SJCRH30 (cell line): Measurements from ENCODE around the gene GRAMD2B. TPM values are rescaled to one million over a fixed set of nuclear protein-coding genes. Genes with fewer than 3 reads are reported as not detected.
"Not testable (repeated sequence)": the region's sequence is repeated elsewhere in the genome, so short reads cannot be mapped to it uniquely, and the experiment has no call there.

Source experiments
- DNase-seq, 2 experiments: peaks; one replicate each; pipeline ENCODE4 v3.0.0-alpha.2; 2015 to 2020
- H3K27ac ChIP-seq: fragments of 250-450 bp; sonication (Bioruptor Pico); 2 replicates; pipeline ENCODE4 v1.5.1; 2020; ENCODE audit warnings: mild to moderate bottlenecking, moderate library complexity
- H3K27me3 ChIP-seq: fragments of 250-450 bp; sonication (Bioruptor Pico); 2 replicates; pipeline ENCODE4 v1.5.1; 2020; ENCODE audit warnings: mild to moderate bottlenecking, moderate library complexity
- H3K36me3 ChIP-seq: fragments of 250-450 bp; sonication (Bioruptor Pico); 2 replicates; pipeline ENCODE4 v1.5.1; 2020; ENCODE audit warnings: mild to moderate bottlenecking, moderate library complexity
- H3K4me1 ChIP-seq: fragments of 250-450 bp; sonication (Bioruptor Pico); 2 replicates; pipeline ENCODE4 v1.5.1; 2020; ENCODE audit warnings: mild to moderate bottlenecking, moderate library complexity
- H3K4me3 ChIP-seq: fragments of 250-450 bp; sonication (Bioruptor Pico); 2 replicates; pipeline ENCODE4 v1.5.1; 2020; ENCODE audit warnings: mild to moderate bottlenecking, moderate library complexity
- H3K9me3 ChIP-seq: fragments of 250-450 bp; sonication (Bioruptor Pico); replicated peaks from 2 replicates; pipeline ENCODE4 v1.5.1; 2020; ENCODE audit warnings: mild to moderate bottlenecking, moderate library complexity
- total RNA-seq: library from RNA; depleted of rRNA; stranded (reverse); fragments of >200 nt; shearing (Covaris generic); gene quantifications from 2 replicates; pipeline ENCODE4 v1.2.3, GENCODE V29; 2014

GRAMD2B gene
- total RNA-seq, 1 experiment from 2014 or later, result 14.3 TPM

DNA sequence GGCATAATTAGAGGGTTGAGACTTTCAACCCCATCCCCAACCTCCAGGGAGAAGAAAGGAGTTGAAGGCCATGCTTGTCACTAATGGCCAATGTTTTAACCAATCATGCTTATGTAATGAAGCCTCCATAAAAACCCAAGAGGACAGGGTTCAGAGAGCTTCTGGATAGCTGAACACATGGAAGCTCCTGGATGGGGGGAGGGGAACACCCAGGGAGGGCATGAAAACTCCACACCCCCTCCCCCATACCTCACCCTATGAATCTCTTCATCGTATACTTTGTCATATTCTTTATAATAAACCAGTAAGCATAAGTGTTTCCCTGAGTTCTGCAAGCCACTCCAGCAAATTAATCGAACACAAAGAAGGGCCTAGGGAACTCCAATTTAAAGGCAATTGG, 90.1 kb downstream of the GRAMD2B start:
- H3K4me1 ChIP-seq, result peaks cover 26% of the 10 kb centered on the region
- no peak overlapping the region for H3K27ac ChIP-seq
- no peaks in the 10 kb centered on the region for H3K36me3 ChIP-seq
- no peak overlapping the region for H3K4me3 ChIP-seq
- no peaks in the 10 kb centered on the region for H3K9me3 ChIP-seq
- DNase-seq, result no peak
- H3K27me3 ChIP-seq, result no peaks in the 10 kb centered on the region

- Histone ChIP-seq H3K27me3 (no peaks in the 10 kb centered on the region), H3K4me1 (peaks cover 22% of the 10 kb centered on the region), H3K36me3 (no peaks in the 10 kb centered on the region), H3K9me3 (no peaks in the 10 kb centered on the region), H3K4me3 (no peak overlapping the region), H3K27ac (no peak overlapping the region)
- DNase-seq, result no peak
Observed at GRCh38 chr5:126513703-126514102, 90.5 kb downstream of the GRAMD2B start.

DNA sequence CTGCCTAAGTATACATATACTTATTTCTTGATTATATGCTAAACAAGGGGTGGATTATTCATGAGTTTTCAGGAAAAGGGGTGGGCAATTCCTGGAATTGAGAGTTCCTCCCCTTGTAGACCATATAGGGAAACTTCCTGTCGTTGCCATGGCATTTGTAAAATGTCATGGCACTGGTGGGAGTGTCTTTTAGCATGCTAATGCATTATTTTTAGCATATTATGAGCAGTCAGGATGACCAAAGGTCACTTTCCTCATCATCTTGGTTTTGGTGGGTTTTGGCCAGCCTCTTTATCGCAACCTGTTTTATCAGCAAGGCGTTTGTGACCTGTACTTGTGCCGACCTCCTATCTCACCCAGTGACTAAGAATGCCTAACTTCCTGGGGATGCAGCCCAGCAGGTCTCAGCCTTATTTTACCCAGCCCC, 90.9 kb downstream of the GRAMD2B start:
- H3K4me3 ChIP-seq, result no peak overlapping the region
- no peaks in the 10 kb centered on the region for H3K36me3 ChIP-seq
- peaks cover 18% of the 10 kb centered on the region for H3K4me1 ChIP-seq
- no peak overlapping the region for H3K27ac ChIP-seq
- H3K9me3 ChIP-seq, result no peaks in the 10 kb centered on the region
- no peaks in the 10 kb centered on the region for H3K27me3 ChIP-seq
- no peak for DNase-seq

DNA sequence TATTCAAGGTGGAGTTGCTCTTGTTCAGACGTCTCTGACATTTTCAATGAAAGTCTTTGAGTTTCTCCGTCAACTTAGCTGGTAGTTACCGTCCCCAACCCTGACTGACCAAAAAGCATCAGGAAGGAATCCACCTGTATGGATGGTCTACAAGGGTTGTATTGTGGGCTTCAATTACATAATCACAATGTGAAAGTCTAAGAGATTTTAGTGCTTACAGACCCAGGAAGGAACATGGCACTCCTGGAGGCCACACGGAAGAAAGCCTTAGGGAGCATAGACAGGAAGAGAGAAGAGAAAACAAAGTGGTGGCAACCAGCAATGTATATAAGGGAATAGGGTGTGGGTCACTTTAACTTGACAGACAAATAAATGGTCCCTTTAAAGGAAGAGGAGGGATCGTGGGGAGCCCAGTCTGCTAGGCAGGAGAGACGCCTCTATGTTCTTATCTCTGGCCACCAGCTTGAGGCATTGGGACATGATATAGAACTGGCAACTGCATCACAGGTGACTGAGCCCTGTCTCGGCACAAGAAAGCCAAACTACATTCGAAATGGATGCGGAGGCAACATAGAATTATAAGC, 91.4 kb downstream of the GRAMD2B start:
- H3K4me1 ChIP-seq, result peaks cover 21% of the 10 kb centered on the region
- DNase-seq, result no peak
- H3K36me3 ChIP-seq, result no peaks in the 10 kb centered on the region
- no peak overlapping the region for H3K4me3 ChIP-seq
- H3K9me3 ChIP-seq, result no peaks in the 10 kb centered on the region
- no peak overlapping the region for H3K27ac ChIP-seq
- H3K27me3 ChIP-seq, result no peaks in the 10 kb centered on the region

GRCh38 chr5:126515337-126515736, 92.1 kb downstream of the GRAMD2B start:
- H3K9me3 ChIP-seq, result no peaks in the 10 kb centered on the region
- no peaks in the 10 kb centered on the region for H3K27me3 ChIP-seq
- no peak overlapping the region for H3K27ac ChIP-seq
- peaks cover 27% of the 10 kb centered on the region for H3K4me1 ChIP-seq
- no peak overlapping the region for H3K4me3 ChIP-seq
- H3K36me3 ChIP-seq, result no peaks in the 10 kb centered on the region
- no peak for DNase-seq

DNA sequence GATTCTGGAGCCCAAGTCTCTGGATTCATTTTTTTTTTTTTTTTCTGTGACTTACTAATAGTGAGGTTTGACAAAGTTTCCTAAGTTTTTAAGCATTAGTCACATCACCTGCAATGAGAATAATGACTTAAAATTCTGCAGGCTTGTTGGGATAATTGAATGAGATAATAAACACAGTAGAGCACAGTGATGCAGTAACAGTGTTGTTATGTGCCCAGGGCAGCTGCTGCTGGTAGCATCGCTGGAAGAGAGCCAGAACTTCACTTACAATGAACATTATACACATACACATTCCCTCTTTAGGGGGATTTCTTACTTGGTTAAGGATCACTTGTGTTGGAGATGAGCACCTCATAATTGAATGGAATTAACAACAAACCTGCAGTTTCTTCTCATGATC, 92.9 kb downstream of the GRAMD2B start:
- peaks cover 30% of the 10 kb centered on the region for H3K4me1 ChIP-seq
- no peak overlapping the region for H3K27ac ChIP-seq
- H3K27me3 ChIP-seq, result no peaks in the 10 kb centered on the region
- no peaks in the 10 kb centered on the region for H3K36me3 ChIP-seq
- no peaks in the 10 kb centered on the region for H3K9me3 ChIP-seq
- H3K4me3 ChIP-seq, result no peak overlapping the region
- DNase-seq, result peak; percentile 79 to 90

GRCh38 chr5:126516852-126517251, 93.6 kb downstream of the GRAMD2B start:
- Histone ChIP-seq H3K27me3 (no peaks in the 10 kb centered on the region), H3K27ac (no peak overlapping the region)

DNA sequence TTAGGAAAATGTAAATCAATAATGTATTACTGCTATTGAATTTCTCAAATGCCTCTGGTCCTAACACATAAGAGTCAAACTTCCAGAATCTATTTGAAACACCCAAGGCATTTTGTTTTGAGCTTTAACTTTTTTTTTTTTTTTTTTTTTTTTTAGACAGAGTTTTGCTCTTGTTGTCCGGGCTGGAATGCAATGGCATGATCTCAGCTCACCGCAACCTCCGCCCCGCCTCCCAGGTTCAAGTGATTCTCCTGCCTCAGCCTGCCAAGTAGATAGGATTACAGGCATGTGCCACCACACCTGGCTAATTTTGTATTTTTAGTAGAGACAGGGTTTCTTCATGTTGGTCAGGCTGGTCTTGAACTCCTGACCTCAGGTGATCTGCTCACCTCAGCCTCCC, 96.0 kb downstream of the GRAMD2B start:
- H3K4me3 ChIP-seq, H3K36me3 ChIP-seq, H3K9me3 ChIP-seq, H3K27me3 ChIP-seq: not testable (repeated sequence)
- H3K27ac ChIP-seq, result peak overlapping the region; percentile 19; the same call in 1 of the 2 replicates
- H3K4me1 ChIP-seq, result peaks cover 38% of the 10 kb centered on the region
- DNase-seq, result peak; percentile 64 to 68

More at GRCh38 chr5:126516852-126517251, 93.6 kb downstream of the GRAMD2B start:
- Histone ChIP-seq H3K4me3 (no peak overlapping the region), H3K4me1 (peaks cover 30% of the 10 kb centered on the region), H3K9me3 (no peaks in the 10 kb centered on the region), H3K36me3 (no peaks in the 10 kb centered on the region)
- no peak for DNase-seq

GRCh38 chr5:126519637-126520592, 96.7 kb downstream of the GRAMD2B start:
- Histone ChIP-seq H3K27ac (peak overlapping the region; percentile 19; the same call in 1 of the 2 replicates), H3K9me3 (no peaks in the 10 kb centered on the region), H3K4me3 (no peak overlapping the region), H3K4me1 (peaks cover 42% of the 10 kb centered on the region), H3K27me3 (no peaks in the 10 kb centered on the region), H3K36me3 (no peaks in the 10 kb centered on the region)
- DNase-seq, result peak; percentile 32 to 70

DNA sequence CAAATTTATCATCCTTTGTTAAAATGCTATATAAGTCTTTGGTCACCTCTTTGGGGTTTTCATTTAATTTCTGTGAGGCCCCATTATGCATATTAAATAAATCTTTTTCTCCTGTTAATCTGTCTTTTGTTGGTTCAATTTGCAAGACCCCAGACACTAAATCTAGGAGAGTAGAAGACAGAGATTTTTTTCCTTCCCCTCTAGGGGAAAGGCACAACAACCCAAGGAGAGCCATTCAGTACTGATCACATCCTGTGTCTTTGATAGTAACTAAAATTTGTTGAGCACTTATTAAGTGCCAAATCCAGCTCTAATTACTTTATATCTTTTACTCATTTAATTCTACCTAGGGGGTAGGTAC, 97.4 kb downstream of the GRAMD2B start:
- no peaks in the 10 kb centered on the region for H3K27me3 ChIP-seq
- no peaks in the 10 kb centered on the region for H3K36me3 ChIP-seq
- no peaks in the 10 kb centered on the region for H3K9me3 ChIP-seq
- no peak for DNase-seq
- no peak overlapping the region for H3K27ac ChIP-seq
- H3K4me3 ChIP-seq, result no peak overlapping the region
- peaks cover 38% of the 10 kb centered on the region for H3K4me1 ChIP-seq

- no peak overlapping the region for H3K4me3 ChIP-seq
- H3K36me3 ChIP-seq, result no peaks in the 10 kb centered on the region
- H3K27me3 ChIP-seq, result no peaks in the 10 kb centered on the region
- peaks cover 33% of the 10 kb centered on the region for H3K4me1 ChIP-seq
- peaks cover 3% of the 10 kb centered on the region; the same call in 1 of the 2 replicates for H3K9me3 ChIP-seq
- DNase-seq, result peak in 1 of 2 experiments; percentile 36
- H3K27ac ChIP-seq, result no peak overlapping the region
Observed at GRCh38 chr5:126521130-126521529, 97.9 kb downstream of the GRAMD2B start.

GRCh38 chr5:126523818-126524510, 100.8 kb downstream of the GRAMD2B start:
- peak overlapping the region; percentile 30 for H3K27ac ChIP-seq
- no peaks in the 10 kb centered on the region for H3K36me3 ChIP-seq
- peak; percentile 27 to 50 for DNase-seq
- H3K27me3 ChIP-seq, result no peaks in the 10 kb centered on the region
- H3K4me3 ChIP-seq, result no peak overlapping the region
- H3K4me1 ChIP-seq, result peaks cover 24% of the 10 kb centered on the region
- peaks cover 7% of the 10 kb centered on the region; the same call in 1 of the 2 replicates for H3K9me3 ChIP-seq

GRCh38 chr5:126525630-126526245, 102.5 kb downstream of the GRAMD2B start:
- no peak for DNase-seq
- Histone ChIP-seq H3K9me3 (peaks cover 7% of the 10 kb centered on the region; the same call in 1 of the 2 replicates), H3K4me1 (peaks cover 17% of the 10 kb centered on the region), H3K36me3 (no peaks in the 10 kb centered on the region), H3K27ac (no peak overlapping the region), H3K4me3 (no peak overlapping the region), H3K27me3 (no peaks in the 10 kb centered on the region)

DNA sequence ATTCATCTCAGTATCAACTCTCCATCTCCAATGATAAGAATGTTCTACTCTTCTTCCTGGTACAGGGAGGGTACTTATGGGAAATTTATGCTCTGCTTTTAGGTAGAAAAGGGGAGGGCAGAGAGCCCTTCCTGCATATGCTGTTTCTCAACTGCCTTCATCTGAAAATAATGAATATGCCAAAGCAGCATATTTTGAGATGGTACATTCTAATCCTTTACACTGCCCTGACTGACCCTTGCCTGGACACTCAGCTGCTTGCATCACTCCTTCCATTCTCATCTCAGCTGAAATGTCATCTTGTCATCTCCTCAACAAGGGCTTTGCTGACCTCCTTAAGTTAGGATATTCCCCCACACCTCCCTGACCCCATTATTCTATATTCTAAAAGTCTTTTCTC, 103.3 kb downstream of the GRAMD2B start:
- no peaks in the 10 kb centered on the region for H3K36me3 ChIP-seq
- H3K27me3 ChIP-seq, result no peaks in the 10 kb centered on the region
- peaks cover 21% of the 10 kb centered on the region for H3K4me1 ChIP-seq
- DNase-seq, result no peak
- no peak overlapping the region for H3K4me3 ChIP-seq
- H3K9me3 ChIP-seq, result peaks cover 7% of the 10 kb centered on the region; the same call in 1 of the 2 replicates
- H3K27ac ChIP-seq, result no peak overlapping the region
